Breast epithelium (tissue), 4 donors: ENCODE results near the gene OLIG3. TPM values are rescaled to one million over a fixed set of nuclear protein-coding genes. Genes with fewer than 3 reads are reported as not detected.

Source experiments
- DNase-seq, 2 donors: peaks; one replicate each; pipeline ENCODE4 v3.0.0-alpha.2; 2019; ENCODE audit warnings: low spot score in 2 of 2
- H3K27ac ChIP-seq, 2 donors: fragments of 200-600 bp; sonication (generic) in 1 of 2; one replicate each; pipeline ENCODE4 v1.5.1; 2016 to 2019; ENCODE audit warnings: mild to moderate bottlenecking in 1 of 2
- H3K27me3 ChIP-seq, 2 donors: fragments of 200-600 bp; sonication (generic) in 1 of 2; one replicate each; pipeline versions ENCODE4 v1.5.1 to v1.6.0; 2017 to 2019; ENCODE audit warnings: control low read depth in 1 of 2, mild to moderate bottlenecking in 1 of 2
- H3K36me3 ChIP-seq: fragments of 200-600 bp; one replicate; pipeline ENCODE4 v1.5.1; 2019
- H3K4me1 ChIP-seq, 2 donors: fragments of 200-600 bp; sonication (generic); one replicate each; pipeline ENCODE4 v1.5.1; 2016 to 2019; ENCODE audit warnings: control low read depth in 1 of 2
- H3K4me3 ChIP-seq, 3 donors: fragments of 200-600 bp; sonication (generic); 1 replicate in 2 of 3; 2 replicates in 1 of 3; pipeline ENCODE4 v1.5.1; 2016 to 2019; ENCODE audit warnings: mild to moderate bottlenecking in 3 of 3, moderate library complexity in 2 of 3
- H3K9me3 ChIP-seq, 2 donors: fragments of 200-600 bp; sonication (generic) in 1 of 2; one replicate each; pipeline ENCODE4 v1.5.1; 2016 to 2019; ENCODE audit warnings: control low read depth in 1 of 2
- CTCF ChIP-seq, 3 donors: fragments of 450-650 bp; IDR thresholded peaks; one replicate each; pipeline ENCODE4 v1.5.1; 2016 to 2017; ENCODE audit warnings: antibody characterized with exemption in 3 of 3, mild to moderate bottlenecking in 3 of 3, moderate library complexity in 3 of 3
- POLR2A ChIP-seq: fragments of 450-650 bp; IDR thresholded peaks from one replicate; pipeline ENCODE4 v1.6.1; 2016; ENCODE audit warnings: antibody characterized with exemption, mild to moderate bottlenecking, moderate library complexity
- POLR2AphosphoS5 ChIP-seq, 3 donors: sonication (generic); formaldehyde crosslinking; IDR thresholded peaks; one replicate each; pipeline ENCODE4 v1.6.1; 2017; ENCODE audit warnings: antibody characterized with exemption in 3 of 3
- intact Hi-C: fragments of 100-400 bp; cut with DNase I; formaldehyde crosslinking; loops from one replicate; pipeline ENCODE4 v1.15.1; 2023; ENCODE audit warnings: low total_unique reads
- total RNA-seq, 3 donors: library from RNA; depleted of rRNA; stranded (reverse); fragments of >200 nt; gene quantifications; one replicate each; pipeline ENCODE4 v1.1.0, GENCODE V29; 2016

The OLIG3 gene
- total RNA-seq, 3 donors from 2014 or later = not detected

- no peaks in the 10 kb centered on the region for H3K9me3 ChIP-seq
- TF ChIP-seq POLR2AphosphoS5 (IDR thresholded peaks at IDR 0.05) (no peak), POLR2A (no peak), CTCF (IDR thresholded peaks at IDR 0.05) (no peak)
- intact Hi-C loops = no loop called here
- no peak overlapping the region for H3K4me3 ChIP-seq
- no peaks in the 10 kb centered on the region for H3K4me1 ChIP-seq
- no peaks in the 10 kb centered on the region for H3K36me3 ChIP-seq
- H3K27me3 ChIP-seq = no peaks in the 10 kb centered on the region
- no peak overlapping the region for H3K27ac ChIP-seq
- no peak for DNase-seq
Observed at GRCh38 chr6:137531376-137532092, 37.3 kb upstream of the OLIG3 start.

- DNase-seq = no peak
- no peak for TF ChIP-seq CTCF (IDR thresholded peaks at IDR 0.05)
- no peak for TF ChIP-seq POLR2AphosphoS5 (IDR thresholded peaks at IDR 0.05)
- TF ChIP-seq POLR2A = no peak
- no peaks in the 10 kb centered on the region for H3K4me1 ChIP-seq
- no peaks in the 10 kb centered on the region for H3K9me3 ChIP-seq
- H3K27ac ChIP-seq = no peak overlapping the region
- H3K36me3 ChIP-seq = no peaks in the 10 kb centered on the region
- no peak overlapping the region for H3K4me3 ChIP-seq
- intact Hi-C loops = loop anchor here (1.0 kb wide), 1 partner anchor 36 kb away; the partner anchor contains the start of gene OLIG3
- H3K27me3 ChIP-seq = no peaks in the 10 kb centered on the region
Observed at GRCh38 chr6:137530404-137530803, 36.2 kb upstream of the OLIG3 start.

GRCh38 chr6:137522831-137523230 lies 28.6 kb upstream of the OLIG3 start:
- no peaks in the 10 kb centered on the region for H3K36me3 ChIP-seq
- H3K9me3 ChIP-seq = no peaks in the 10 kb centered on the region
- no peak overlapping the region for H3K27ac ChIP-seq
- no peak overlapping the region for H3K4me3 ChIP-seq
- H3K4me1 ChIP-seq = no peaks in the 10 kb centered on the region
- H3K27me3 ChIP-seq = no peaks in the 10 kb centered on the region
- DNase-seq = no peak
- TF ChIP-seq POLR2AphosphoS5 (IDR thresholded peaks at IDR 0.05) = no peak
- no peak for TF ChIP-seq CTCF (IDR thresholded peaks at IDR 0.05)
- no peak for TF ChIP-seq POLR2A
- intact Hi-C loops = no loop called here

DNA sequence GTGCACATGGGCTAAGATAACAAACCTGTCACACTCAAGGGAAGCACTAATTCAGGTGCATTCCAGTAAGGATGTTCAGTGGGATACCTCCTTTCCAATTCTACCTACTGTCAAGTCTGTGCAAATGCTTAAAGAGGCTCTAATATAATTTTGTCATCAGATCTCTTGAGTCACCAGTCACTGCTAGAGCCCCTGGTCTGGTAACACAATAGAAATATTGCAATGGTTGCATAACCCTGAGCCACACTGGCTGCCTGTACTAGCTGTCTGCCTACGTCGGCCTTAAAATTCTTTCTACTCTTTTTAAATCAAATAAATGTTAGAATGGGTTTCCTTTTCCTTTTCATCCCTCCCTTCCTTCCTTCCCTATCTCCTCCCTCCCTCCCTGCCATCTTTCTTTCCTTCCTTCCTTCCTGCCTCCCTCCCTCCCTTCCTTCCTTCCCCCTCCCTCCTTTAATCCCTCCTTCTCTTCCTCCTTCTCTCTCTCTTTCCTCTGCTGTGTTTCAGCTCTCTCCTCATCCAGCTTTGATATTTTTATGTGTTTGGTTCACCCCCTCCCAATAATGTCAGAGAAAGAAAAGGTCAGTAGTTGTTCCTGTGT lies 28.1 kb upstream of the OLIG3 start:
- TF ChIP-seq POLR2A (no peak), POLR2AphosphoS5 (IDR thresholded peaks at IDR 0.05) (no peak)

GRCh38 chr6:137520520-137520919 lies 26.3 kb upstream of the OLIG3 start:
- H3K36me3 ChIP-seq = no peaks in the 10 kb centered on the region

More for the DNA sequence above, 28.1 kb upstream of the OLIG3 start:
- no peaks in the 10 kb centered on the region for H3K4me1 ChIP-seq
- intact Hi-C loops = no loop called here
- no peaks in the 10 kb centered on the region for H3K9me3 ChIP-seq
- no peaks in the 10 kb centered on the region for H3K27me3 ChIP-seq
- H3K27ac ChIP-seq = no peak overlapping the region
- no peaks in the 10 kb centered on the region for H3K36me3 ChIP-seq
- no peak overlapping the region for H3K4me3 ChIP-seq
- no peak for DNase-seq

More at GRCh38 chr6:137520520-137520919, 26.3 kb upstream of the OLIG3 start:
- intact Hi-C loops = no loop called here
- no peaks in the 10 kb centered on the region for H3K9me3 ChIP-seq
- H3K27me3 ChIP-seq = peaks cover 0 to 7% of the 10 kb centered on the region in 2 donors
- no peak overlapping the region for H3K4me3 ChIP-seq
- H3K4me1 ChIP-seq = no peaks in the 10 kb centered on the region
- no peak for TF ChIP-seq CTCF (IDR thresholded peaks at IDR 0.05)
- no peak for TF ChIP-seq POLR2A
- TF ChIP-seq POLR2AphosphoS5 (IDR thresholded peaks at IDR 0.05) = no peak
- H3K27ac ChIP-seq = no peak overlapping the region
- DNase-seq = no peak
